GM18502 (cell line): ENCODE data around the gene HKDC1.
"Not testable (repeated sequence)": the region's sequence is repeated elsewhere in the genome, so short reads cannot be mapped to it uniquely, and the experiment has no call there.

Source experiments
- ATAC-seq: cut with Tn5 transposase; IDR thresholded peaks from one replicate; pipeline ENCODE4 v1.9.1; 2021; ENCODE audit warnings: mild to moderate bottlenecking; ENCODE audit not compliant: unreplicated experiment, poor library complexity

The HKDC1 gene

GRCh38 chr10:69272624-69273023 lies 52.5 kb downstream of the HKDC1 start:
- no peak for ATAC-seq

DNA sequence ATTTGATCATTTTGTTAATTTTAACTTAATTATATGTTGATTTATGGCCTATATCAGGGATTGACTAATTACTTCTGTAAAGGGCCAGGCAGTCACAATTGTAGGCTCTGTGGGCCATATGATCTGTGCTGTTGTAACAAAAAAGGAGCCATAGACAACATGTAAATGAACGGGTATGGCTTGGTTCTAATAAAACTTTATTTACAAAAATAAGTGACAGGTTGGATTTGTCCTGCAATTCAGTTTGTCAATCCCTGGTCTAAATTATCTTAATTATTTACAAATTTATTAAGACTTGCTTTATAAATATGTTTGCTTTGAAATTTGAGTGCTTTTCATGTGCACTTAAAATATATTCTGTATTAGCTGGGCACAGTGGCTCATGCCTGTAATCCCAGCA lies 55.3 kb downstream of the HKDC1 start:
- ATAC-seq = no peak

GRCh38 chr10:69276503-69276902 lies 56.4 kb downstream of the HKDC1 start:
- ATAC-seq = no peak

DNA sequence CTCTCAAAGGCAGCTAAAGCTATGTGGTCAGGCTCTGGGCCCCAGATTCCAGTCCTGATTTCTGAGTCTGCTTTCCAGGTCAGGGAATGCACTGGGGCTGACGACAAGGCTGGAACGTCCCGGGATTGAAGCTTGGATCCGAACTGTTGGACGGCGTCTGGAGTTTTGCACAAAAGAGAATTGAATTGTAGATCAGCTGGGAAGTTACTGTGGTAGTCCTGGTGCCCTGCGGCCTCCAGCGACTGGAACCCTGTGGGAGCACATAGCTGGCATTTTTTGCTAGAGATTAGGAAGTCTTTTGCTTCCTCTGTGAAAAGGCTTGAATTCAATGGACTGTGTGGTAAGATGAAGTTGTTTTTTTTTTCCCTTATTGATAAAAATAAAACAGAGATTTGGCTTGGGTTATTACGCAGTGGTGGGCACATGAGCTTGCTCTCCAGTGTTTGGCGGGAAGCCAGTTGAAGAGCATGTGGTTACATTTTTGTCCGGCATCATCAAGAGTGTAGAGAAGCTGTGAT lies 58.4 kb downstream of the HKDC1 start, which contains the start of gene HK1:
Gene HK1 (plus strand): TSS at position 51 of the 518 bp plus-strand sequence.
- no peak for ATAC-seq

DNA sequence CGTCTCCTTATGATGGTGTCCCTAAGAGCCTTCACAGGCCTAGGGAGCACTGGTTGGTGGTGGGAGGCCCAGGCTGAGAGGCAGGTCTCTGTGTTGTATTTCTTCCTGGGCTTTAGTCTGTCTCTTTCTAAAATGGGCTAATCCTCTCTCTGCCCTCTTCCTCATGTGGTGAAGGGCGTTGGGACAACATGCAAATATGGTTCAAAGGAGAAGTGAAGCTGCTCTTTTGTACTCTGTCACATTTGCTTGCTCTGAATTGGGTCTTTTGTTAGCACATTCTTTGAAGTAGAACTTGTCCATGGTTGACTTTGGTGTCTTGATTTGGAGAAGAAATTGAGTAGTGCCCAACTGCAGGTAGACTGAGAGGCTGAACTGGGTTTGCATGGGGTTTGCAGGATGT lies 59.0 kb downstream of the HKDC1 start:
- ATAC-seq = no peak

DNA sequence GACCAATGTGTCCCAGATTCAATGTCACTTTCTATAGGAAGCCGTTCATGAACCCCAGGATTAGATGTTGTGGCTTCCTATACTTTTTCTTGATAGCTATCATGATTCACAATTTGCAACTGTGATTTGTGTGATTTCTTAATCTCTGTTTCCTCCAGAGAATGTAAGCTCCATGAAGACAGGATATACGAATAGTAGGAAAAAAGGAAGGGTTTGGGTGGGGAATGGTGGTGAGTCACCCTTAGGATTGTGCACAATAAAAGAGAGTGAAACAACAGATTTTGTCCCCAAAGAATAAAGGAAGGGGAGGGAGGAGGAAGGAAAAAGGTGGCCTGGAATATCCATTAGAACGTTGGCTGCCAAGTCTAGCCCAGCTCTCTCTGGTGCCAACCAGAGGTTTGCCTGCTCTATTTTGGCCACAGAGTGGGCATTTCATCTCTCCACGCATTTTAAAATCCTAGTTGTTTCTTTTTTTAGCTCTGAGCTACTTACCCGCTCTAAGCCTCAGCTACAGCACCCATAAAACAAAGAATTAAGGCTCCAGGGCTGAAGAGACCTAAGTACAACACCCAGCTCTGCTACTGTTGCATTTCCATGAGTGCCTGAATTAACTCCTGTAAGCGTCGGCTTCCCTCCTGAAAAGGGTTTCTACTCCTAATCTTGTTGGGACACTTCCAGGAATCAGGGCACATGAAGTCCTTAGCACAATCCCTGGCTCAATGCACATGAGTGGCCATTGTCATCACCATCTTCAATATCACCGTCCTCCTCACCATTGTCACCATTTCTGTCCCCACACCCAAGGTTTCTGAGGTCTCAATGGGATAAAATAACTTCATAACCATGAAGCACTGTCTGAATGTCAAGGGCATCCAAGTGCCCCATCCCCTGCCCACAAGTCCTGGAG lies 61.6 kb downstream of the HKDC1 start:
- ATAC-seq = no peak

GRCh38 chr10:69284402-69284801 lies 64.3 kb downstream of the HKDC1 start:
- ATAC-seq = not testable (repeated sequence)

DNA sequence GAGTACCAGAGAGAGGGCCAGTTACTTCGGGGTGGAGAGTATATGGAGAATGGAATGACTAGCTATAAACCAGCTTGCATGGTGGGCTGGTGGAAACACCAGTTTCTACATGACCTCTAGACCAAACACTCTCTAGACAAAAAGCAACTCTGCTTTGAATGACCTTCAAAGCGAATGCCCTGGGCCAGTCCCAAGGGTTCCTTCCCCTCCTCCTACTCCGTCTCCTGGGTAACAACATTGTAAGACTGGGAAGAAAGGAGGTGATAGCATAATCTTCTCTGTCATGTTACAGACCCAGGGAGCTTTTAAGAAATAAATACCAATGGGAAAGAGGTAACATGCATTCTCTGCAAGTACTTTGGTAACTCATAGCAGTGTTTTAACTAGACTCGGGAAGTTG lies 65.6 kb downstream of the HKDC1 start:
- no peak for ATAC-seq

DNA sequence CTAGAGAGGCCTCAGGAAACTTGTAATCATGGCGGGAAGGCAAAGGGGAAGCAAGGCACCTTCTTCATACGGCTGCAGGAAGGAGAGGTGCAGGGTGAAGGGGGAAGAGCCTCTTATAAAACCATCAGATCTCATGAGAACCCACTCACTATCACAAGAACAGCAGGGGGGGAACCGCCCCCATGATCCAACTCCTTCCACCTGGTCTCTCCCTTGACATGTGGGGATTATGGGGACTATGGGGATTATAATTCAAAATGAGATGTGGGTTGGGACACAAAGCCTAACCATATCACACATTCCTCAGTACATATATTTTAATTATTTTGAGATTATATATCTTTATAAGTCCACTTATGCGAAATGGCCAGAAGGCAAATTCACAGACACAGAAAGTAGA lies 67.0 kb downstream of the HKDC1 start:
- no peak for ATAC-seq

- no peak for ATAC-seq
These were observed 70.9 kb downstream of the HKDC1 start for GRCh38 chr10:69290993-69291392.

- no peak for ATAC-seq
These were observed 72.3 kb downstream of the HKDC1 start for GRCh38 chr10:69292459-69292858.

DNA sequence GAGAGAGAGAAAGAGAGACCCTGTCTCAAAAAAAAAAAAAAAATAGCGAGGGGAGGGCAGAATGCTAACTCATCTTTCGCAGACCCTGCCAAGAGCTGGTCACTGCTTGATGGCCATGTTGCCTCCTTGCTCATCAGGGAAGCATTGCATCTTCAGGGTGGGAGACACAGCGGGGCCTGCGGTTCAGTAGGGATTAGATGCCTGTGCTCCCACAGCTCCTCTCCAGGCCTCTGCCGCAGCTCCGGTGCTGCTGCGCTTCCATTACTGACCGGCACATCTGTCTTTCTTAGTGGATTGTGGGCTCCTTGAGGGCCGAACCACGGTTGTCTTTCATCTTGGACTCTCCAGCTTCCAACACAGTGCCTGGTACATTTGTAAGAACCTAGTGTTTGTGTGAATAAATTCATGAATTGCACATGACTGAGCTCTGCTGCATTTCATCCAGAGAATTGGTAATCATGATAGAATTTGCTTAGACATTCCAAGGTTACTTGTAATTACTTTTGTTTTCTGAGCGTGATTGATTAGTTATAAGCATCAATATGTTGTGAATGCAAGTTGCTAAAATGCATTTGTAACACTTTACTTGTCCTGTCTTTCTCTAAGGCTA lies 75.0 kb downstream of the HKDC1 start:
- no peak for ATAC-seq

DNA sequence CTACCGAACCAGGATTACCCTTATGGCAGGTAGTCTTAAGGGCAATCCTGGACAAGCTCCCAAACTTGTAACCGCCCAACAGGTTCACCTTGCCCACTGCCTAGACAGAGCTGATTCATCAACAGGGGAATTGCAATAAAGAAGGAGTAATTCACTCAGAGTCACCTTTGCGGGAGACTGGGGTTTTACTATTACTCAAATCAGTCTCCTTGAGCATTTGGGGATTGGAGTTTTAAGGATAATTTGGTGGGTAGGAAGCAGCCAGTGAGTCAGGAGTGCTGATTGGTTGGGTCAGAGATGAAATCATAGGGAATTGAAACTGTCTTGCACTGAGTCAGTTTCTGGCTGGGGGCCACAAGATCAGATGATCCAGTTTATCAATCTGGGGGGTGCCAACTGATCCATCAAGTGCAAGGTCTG lies 83.5 kb downstream of the HKDC1 start:
- ATAC-seq = no peak

DNA sequence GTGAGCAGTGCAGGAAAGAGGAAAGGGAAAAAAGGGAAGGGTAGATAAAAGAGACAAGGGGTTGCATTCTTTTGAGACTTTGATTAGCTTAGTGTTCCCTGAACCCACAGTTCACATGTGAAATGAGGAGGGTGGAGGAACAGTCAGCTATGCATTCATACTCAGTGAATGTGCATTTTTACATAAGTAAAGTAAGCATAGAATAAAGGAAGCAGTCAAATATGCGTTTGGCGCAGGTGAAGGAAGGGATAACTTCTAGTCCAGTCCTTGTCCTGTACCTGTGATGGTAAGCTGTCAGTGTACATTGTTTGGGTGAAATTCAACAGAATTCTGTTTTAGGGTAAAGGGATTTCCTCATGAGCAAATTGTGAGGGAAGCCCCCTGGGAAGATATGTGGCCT lies 86.3 kb downstream of the HKDC1 start:
- ATAC-seq = no peak

DNA sequence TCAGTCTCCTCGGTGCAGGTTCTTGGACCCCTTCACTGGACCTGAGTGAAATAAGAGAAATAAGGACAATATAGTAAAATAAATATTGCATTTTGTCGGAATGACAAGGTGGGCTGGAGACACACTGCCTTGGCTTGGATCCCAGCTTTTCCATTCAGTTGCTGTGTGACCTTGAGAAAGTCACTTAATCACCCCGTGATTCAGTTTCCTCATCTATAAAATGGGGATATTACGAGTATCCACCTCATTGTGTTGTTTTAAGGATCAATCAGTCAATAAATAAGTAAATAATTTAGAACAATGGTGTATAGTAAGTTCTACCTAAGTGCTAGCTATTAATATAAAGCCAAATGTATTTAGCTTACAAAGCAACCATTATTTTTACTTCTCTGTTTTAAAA lies 87.3 kb downstream of the HKDC1 start:
- ATAC-seq = no peak

- ATAC-seq = not testable (repeated sequence)
These were observed 88.2 kb downstream of the HKDC1 start for GRCh38 chr10:69308304-69308703.

DNA sequence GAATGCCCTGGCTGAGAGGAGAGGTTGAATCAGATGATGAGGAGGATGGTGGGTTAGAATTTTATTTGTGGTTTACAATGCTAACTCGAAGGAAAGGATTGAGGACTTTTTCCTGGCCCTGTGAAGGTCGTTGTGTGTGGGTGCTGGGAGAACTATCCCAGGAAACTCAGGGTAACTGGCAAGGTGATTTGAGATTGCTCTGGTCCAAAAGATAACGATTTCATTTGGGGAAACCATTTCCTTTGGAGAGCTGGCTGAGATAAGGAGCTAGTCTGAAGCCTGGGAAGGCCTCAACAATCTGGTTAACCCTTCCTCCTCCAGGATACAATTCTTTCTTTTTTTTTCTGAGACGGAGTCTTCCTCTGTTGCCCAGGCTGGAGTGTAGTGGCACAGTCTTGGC lies 91.2 kb downstream of the HKDC1 start:
- no peak for ATAC-seq

GRCh38 chr10:69312528-69312927 lies 92.4 kb downstream of the HKDC1 start:
- ATAC-seq = no peak

GRCh38 chr10:69315100-69315542 lies 95.0 kb downstream of the HKDC1 start:
- ATAC-seq = no peak

- no peak for ATAC-seq
These were observed 95.6 kb downstream of the HKDC1 start for GRCh38 chr10:69315610-69316312.
